SKM-1 (cell line): Measurements from ENCODE around the gene SUN2.

Source experiments
- DNase-seq: peaks from one replicate; lab custom pipeline; 2025; ENCODE audit not compliant: unreplicated experiment; lab: John Stamatoyannopoulos, UW

SUN2 gene

GRCh38 chr22:38777087-38777671 is 21.4 kb upstream of the SUN2 start:
- DNase-seq: no peak

- no peak for DNase-seq
Measured at GRCh38 chr22:38776086-38776485, 20.3 kb upstream of the SUN2 start.

- no peak for DNase-seq
Measured at GRCh38 chr22:38775656-38776055, 19.9 kb upstream of the SUN2 start.

- no peak for DNase-seq
Measured at GRCh38 chr22:38774496-38775166, 18.8 kb upstream of the SUN2 start.

- DNase-seq: no peak
Measured at GRCh38 chr22:38773363-38773946, 17.7 kb upstream of the SUN2 start.

- no peak for DNase-seq
Measured at GRCh38 chr22:38772623-38772873, 16.8 kb upstream of the SUN2 start.

- DNase-seq: no peak
Measured at GRCh38 chr22:38770257-38770949, 14.6 kb upstream of the SUN2 start.

- no peak for DNase-seq
Measured at GRCh38 chr22:38768036-38768435, 12.2 kb upstream of the SUN2 start.

- no peak for DNase-seq
Measured at GRCh38 chr22:38767313-38767712, 11.5 kb upstream of the SUN2 start.

GRCh38 chr22:38766076-38766777 is 10.4 kb upstream of the SUN2 start:
- DNase-seq: peak; percentile 6

GRCh38 chr22:38762551-38762983 is 6.8 kb upstream of the SUN2 start:
- no peak for DNase-seq

- no peak for DNase-seq
Measured at GRCh38 chr22:38761202-38762162, 5.7 kb upstream of the SUN2 start.

GRCh38 chr22:38760477-38761201 is 4.8 kb upstream of the SUN2 start:
- no peak for DNase-seq

- DNase-seq: no peak
Measured at GRCh38 chr22:38759005-38759404, 3.2 kb upstream of the SUN2 start.

- no peak for DNase-seq
Measured at GRCh38 chr22:38758276-38758945, 2.6 kb upstream of the SUN2 start.

GRCh38 chr22:38757464-38757757 is 1.6 kb upstream of the SUN2 start:
- DNase-seq: no peak

GRCh38 chr22:38756711-38757463 is 1.1 kb upstream of the SUN2 start:
- DNase-seq: no peak

- peak; percentile 52 for DNase-seq
Measured at GRCh38 chr22:38755155-38755910, 465 bp downstream of the SUN2 start.
